Esophagus squamous epithelium (tissue), 4 donors: Measurements from ENCODE around the gene PRKCD.

Experiments used
- CTCF ChIP-seq, 6 experiments: fragments of 450-650 bp in 4 of 6; fragments of 200-600 bp in 2 of 6; sonication (generic) in 2 of 6; IDR thresholded peaks; one replicate each; pipeline ENCODE4 v1.5.1; 2016 to 2019; ENCODE audit warnings: antibody characterized with exemption in 6 of 6, mild to moderate bottlenecking in 4 of 6, moderate library complexity in 4 of 6
- POLR2A ChIP-seq, 4 donors: fragments of 450-650 bp; IDR thresholded peaks; one replicate each; pipeline ENCODE4 v1.6.1; 2017; ENCODE audit warnings: antibody characterized with exemption in 4 of 4, mild to moderate bottlenecking in 4 of 4, moderate library complexity in 3 of 4

GRCh38 chr3:53145713-53146080, 15.3 kb upstream of the PRKCD start:
- TF ChIP-seq CTCF (IDR thresholded peaks at IDR 0.05) (no peak), POLR2A (IDR thresholded peaks at IDR 0.05) (no peak)
